Endothelial cell of umbilical vein (primary cell): ENCODE measurements around the gene FZD10. TPM values are rescaled to one million over a fixed set of nuclear protein-coding genes. Genes with fewer than 3 reads are reported as not detected.

Experiments
- BruUV-seq: library from RNA; stranded (reverse); fragments of 400-500 nt; replicated peaks from 2 replicates; lab custom pipeline; 2021; lab: Mats Ljungman, UMichigan
- CTCF ChIA-PET: fragments of 300-600, 350-600 bp; sonication (Branson Sonifier 250); formaldehyde crosslinking; loops from one replicate; lab custom pipeline; 2021; ENCODE audit warnings: antibody characterized with exemption, inconsistent platforms; lab: Charles Lee
- POLR2A ChIA-PET: fragments of 300-600, 350-600 bp; sonication (Branson Sonifier 250); formaldehyde crosslinking; loops from one replicate; lab custom pipeline; 2021; ENCODE audit warnings: antibody characterized with exemption, inconsistent platforms; lab: Charles Lee
- DNase-seq: peaks from one replicate; pipeline ENCODE4 v3.0.0-alpha.2; 2011; ENCODE audit warnings: low read depth, low spot score
- FAIRE-seq: peaks from 2 replicates; lab custom pipeline; 2011; peaks lifted over from hg19 to GRCh38; lab: Jason Lieb, UNC
- H2AFZ ChIP-seq: 2 replicates; pipeline ENCODE4 v1.6.0; 2012; ENCODE audit warnings: low read depth, low read length, control low read depth, inconsistent platforms
- H3K27ac ChIP-seq: 2 replicates; pipeline ENCODE4 v1.5.1; 2011; ENCODE audit warnings: low read depth, mild to moderate bottlenecking, control low read depth, low read length, moderate library complexity; ENCODE audit not compliant: insufficient read depth
- H3K27me3 ChIP-seq, 2 experiments: 2 replicates each; pipeline versions ENCODE4 v1.6.0 to v1.6.1; 2011; ENCODE audit warnings: low read length in 2 of 2, mixed read lengths in 1 of 2; ENCODE audit not compliant: control insufficient read depth in 2 of 2, insufficient read depth in 2 of 2
- H3K36me3 ChIP-seq, 2 experiments: 2 replicates in 1 of 2; 3 replicates in 1 of 2; pipeline ENCODE4 v1.5.1; 2011; ENCODE audit warnings: low read length in 2 of 2, mild to moderate bottlenecking in 1 of 2, moderate library complexity in 1 of 2; ENCODE audit not compliant: control insufficient read depth in 2 of 2, insufficient read depth in 2 of 2; ENCODE audit errors: extremely low read depth in 1 of 2
- H3K4me1 ChIP-seq: 3 replicates; pipeline ENCODE4 v1.5.1; 2011; ENCODE audit warnings: mild to moderate bottlenecking, low read length; ENCODE audit not compliant: control insufficient read depth, insufficient read depth; ENCODE audit errors: extremely low read depth
- H3K4me2 ChIP-seq: 2 replicates; pipeline ENCODE4 v1.6.1; 2011; ENCODE audit warnings: low read length, control low read depth, mixed read lengths; ENCODE audit not compliant: insufficient read depth
- H3K4me3 ChIP-seq, 3 experiments: fragments of 200-600 bp in 1 of 3; sonication (generic), shearing (Covaris generic) in 1 of 3; replicated peaks in 1 of 3; 2 replicates each; pipeline ENCODE4 v1.5.1; 2011 to 2016; ENCODE audit warnings: control low read depth in 3 of 3, low read length in 3 of 3, mild to moderate bottlenecking in 2 of 3, inconsistent platforms in 1 of 3, low read depth in 1 of 3, moderate library complexity in 1 of 3; ENCODE audit not compliant: insufficient read depth in 1 of 3
- H3K79me2 ChIP-seq: 2 replicates; pipeline ENCODE4 v1.6.0; 2012; ENCODE audit warnings: low read length, inconsistent platforms; ENCODE audit not compliant: control insufficient read depth, insufficient read depth
- H3K9ac ChIP-seq: replicated peaks from 2 replicates; pipeline ENCODE3; 2011; ENCODE audit warnings: low read length, control low read depth; ENCODE audit not compliant: insufficient read depth; ENCODE audit errors: extremely low read depth
- H3K9me1 ChIP-seq: replicated peaks from 3 replicates; pipeline ENCODE4 v1.6.0; 2011; ENCODE audit warnings: mild to moderate bottlenecking, low read length; ENCODE audit not compliant: control insufficient read depth, insufficient read depth; ENCODE audit errors: extremely low read depth
- H3K9me3 ChIP-seq: replicated peaks from 2 replicates; pipeline ENCODE4 v1.5.1; 2012; ENCODE audit warnings: low read length, inconsistent platforms; ENCODE audit not compliant: control insufficient read depth, insufficient read depth
- H4K20me1 ChIP-seq: replicated peaks from 2 replicates; pipeline ENCODE3; 2011; ENCODE audit warnings: mild to moderate bottlenecking, low read length; ENCODE audit not compliant: control insufficient read depth, insufficient read depth; ENCODE audit errors: extremely low read depth
- EZH2 ChIP-seq: IDR thresholded peaks from 2 replicates; pipeline ENCODE4 v1.6.1; 2012; ENCODE audit warnings: borderline replicate concordance, low read depth, mild to moderate bottlenecking, moderate library complexity, low read length, inconsistent platforms; ENCODE audit not compliant: severe bottlenecking
- GATA2 ChIP-seq: IDR thresholded peaks from 2 replicates; pipeline ENCODE4 v1.7.0; 2011; ENCODE audit warnings: low read depth, mild to moderate bottlenecking, moderate library complexity, mixed read lengths, low read length; ENCODE audit not compliant: insufficient read length, insufficient read depth
- MYC ChIP-seq: IDR thresholded peaks from one replicate; pipeline ENCODE4 v1.6.1; 2011; ENCODE audit warnings: mild to moderate bottlenecking, low read depth, low read length
- POLR2A ChIP-seq: IDR thresholded peaks from 2 replicates; pipeline ENCODE4 v1.6.1; 2012; ENCODE audit warnings: low read depth, mild to moderate bottlenecking, control low read depth, low read length
- POLR2AphosphoS5 ChIP-seq: IDR thresholded peaks from 2 replicates; pipeline ENCODE4 v1.6.1; 2012; ENCODE audit warnings: low read depth, mild to moderate bottlenecking, control low read depth, low read length, moderate library complexity; ENCODE audit not compliant: insufficient read depth
- dilution Hi-C: fragments of 300-500 bp; cut with MboI; formaldehyde crosslinking; loops from one replicate; pipeline ENCODE4 v1.15.0; 2019; ENCODE audit warnings: low sequenced_read_pairs; ENCODE audit not compliant: extremely low pct_ligation_motif_present
- intact Hi-C: fragments of 100-400 bp; cut with micrococcal nuclease; formaldehyde crosslinking; loops from one replicate; pipeline ENCODE4 v1.10.0; 2022
- polyA plus RNA-seq, 4 experiments: library from polyadenylated mRNA; depleted of rRNA in 3 of 4; stranded (reverse) in 3 of 4; unstranded in 1 of 4; fragments of >200 nt; gene quantifications; 2 replicates each; pipeline versions ENCODE4 v1.2.1 to v1.2.3, GENCODE V29; 2011 to 2012; ENCODE audit warnings: missing spikeins in 1 of 4
- total RNA-seq: library from RNA; stranded (reverse); gene quantifications from 2 replicates; pipeline ENCODE4 v1.2.3, GENCODE V29; 2021
- TF ChIP-seq, protein P1 (sequence below), 2 donors: IDR thresholded peaks; 1 replicate in 1 of 2; 2 replicates in 1 of 2; pipeline ENCODE4 v1.5.1; 2011; ENCODE audit warnings: low read length in 2 of 2, mild to moderate bottlenecking in 2 of 2, moderate library complexity in 2 of 2, control low read depth in 1 of 2, inconsistent platforms in 1 of 2, low read depth in 1 of 2; ENCODE audit not compliant: insufficient read depth in 1 of 2; ENCODE audit errors: extremely low read depth in 1 of 2

The FZD10 gene
- total and polyA plus RNA-seq, 2 donors (not counting 3 experiments of a cell fraction or from before 2014, with no cell fraction given) = not detected

DNA sequence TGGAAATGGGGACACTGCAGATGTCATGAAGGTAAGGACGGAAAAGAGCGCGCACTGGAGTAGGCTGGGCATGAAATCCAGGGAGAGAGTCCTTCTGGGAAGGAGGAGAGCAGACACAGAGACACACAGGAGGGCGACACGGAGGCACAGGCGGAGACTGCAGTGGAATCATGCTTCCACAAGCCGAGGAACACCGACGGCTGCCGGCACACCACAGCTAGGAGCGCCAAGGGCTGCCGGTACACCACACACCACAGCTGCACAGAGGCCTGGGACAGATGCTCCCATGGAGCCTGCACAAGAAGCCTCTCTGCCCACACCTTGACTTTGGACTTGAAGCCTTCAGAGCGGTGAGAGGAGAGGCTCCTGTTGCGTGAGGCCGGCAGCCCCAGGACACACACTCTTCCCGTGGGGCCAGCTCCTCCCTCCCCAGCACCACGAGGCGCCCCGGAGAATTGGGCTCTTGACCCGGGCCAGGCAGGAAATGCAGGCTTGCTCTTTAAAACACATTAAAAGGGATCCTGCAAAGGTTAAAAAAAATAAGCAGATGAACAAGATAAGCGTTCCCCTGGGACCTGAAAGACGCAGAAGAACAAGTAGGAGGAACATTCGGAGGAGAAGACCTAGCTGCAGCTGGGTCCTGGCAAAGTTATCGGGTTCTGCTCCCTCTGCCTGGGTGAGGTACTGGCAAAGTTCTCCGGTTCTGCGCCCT lies 28.3 kb upstream of the FZD10 start:
- Histone ChIP-seq H3K9me3 (peaks cover 12% of the 10 kb centered on the region), H3K79me2 (no peaks in the 10 kb centered on the region), H3K4me2 (no peak overlapping the region), H3K27ac (no peak overlapping the region), H3K36me3 (no peaks in the 10 kb centered on the region), H2AFZ (no peak overlapping the region), H3K4me3 (no peak overlapping the region), H3K9ac (no peak overlapping the region), H3K4me1 (no peaks in the 10 kb centered on the region), H4K20me1 (no peaks in the 10 kb centered on the region), H3K27me3 (no peaks in the 10 kb centered on the region), H3K9me1 (no peaks in the 10 kb centered on the region)
- FAIRE-seq = no peak
- intact Hi-C loops = no loop called here
- TF ChIP-seq POLR2AphosphoS5 (no peak), EZH2 (no peak), MYC (no peak), POLR2A (no peak), GATA2 (no peak)
- TF ChIP-seq, protein P1, sequence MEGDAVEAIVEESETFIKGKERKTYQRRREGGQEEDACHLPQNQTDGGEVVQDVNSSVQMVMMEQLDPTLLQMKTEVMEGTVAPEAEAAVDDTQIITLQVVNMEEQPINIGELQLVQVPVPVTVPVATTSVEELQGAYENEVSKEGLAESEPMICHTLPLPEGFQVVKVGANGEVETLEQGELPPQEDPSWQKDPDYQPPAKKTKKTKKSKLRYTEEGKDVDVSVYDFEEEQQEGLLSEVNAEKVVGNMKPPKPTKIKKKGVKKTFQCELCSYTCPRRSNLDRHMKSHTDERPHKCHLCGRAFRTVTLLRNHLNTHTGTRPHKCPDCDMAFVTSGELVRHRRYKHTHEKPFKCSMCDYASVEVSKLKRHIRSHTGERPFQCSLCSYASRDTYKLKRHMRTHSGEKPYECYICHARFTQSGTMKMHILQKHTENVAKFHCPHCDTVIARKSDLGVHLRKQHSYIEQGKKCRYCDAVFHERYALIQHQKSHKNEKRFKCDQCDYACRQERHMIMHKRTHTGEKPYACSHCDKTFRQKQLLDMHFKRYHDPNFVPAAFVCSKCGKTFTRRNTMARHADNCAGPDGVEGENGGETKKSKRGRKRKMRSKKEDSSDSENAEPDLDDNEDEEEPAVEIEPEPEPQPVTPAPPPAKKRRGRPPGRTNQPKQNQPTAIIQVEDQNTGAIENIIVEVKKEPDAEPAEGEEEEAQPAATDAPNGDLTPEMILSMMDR (IDR thresholded peaks at IDR 0.05; ENCODE audit: extremely low read depth in 1 of 2, insufficient read depth in 1 of 2, low read depth in 1 of 2, low read length in 2 of 2) = no peak
- ChIA-PET POLR2A (no interaction called here), CTCF (no interaction called here)
- DNase-seq = no peak
- dilution Hi-C loops = no loop called here
- BruUV-seq = no TSS peak
